ENCODE measurements around the gene IGFBP5. TPM values are rescaled to one million over a fixed set of nuclear protein-coding genes. Genes with fewer than 3 reads are reported as not detected.

The IGFBP5 gene
- total RNA-seq, 2 experiments from 2014 or later = not detected

- H3K9me2 ChIP-seq (ENCODE audit: insufficient read depth, low read length) = no peaks in the 10 kb centered on the region
- intact Hi-C loops (cut with micrococcal nuclease; ENCODE audit: unreplicated experiment) = no loop called here
- H3K36me3 ChIP-seq (ENCODE audit: insufficient read depth, low read length) = no peaks in the 10 kb centered on the region
- no peak for DNase-seq (ENCODE audit: low spot score)
- H3K9me3 ChIP-seq (ENCODE audit: low read length) = no peaks in the 10 kb centered on the region
- no peak overlapping the region for H3K4me2 ChIP-seq (ENCODE audit: low read length)
- ChIA-PET POLR2A (interaction anchor here (0.7 kb wide), 1 partner anchor 472 kb away, joined by 3 read pairs; no protein-coding TSS in a partner anchor), CTCF (ENCODE audit: unreplicated experiment) (no interaction called here)
- no peak overlapping the region for H2AFZ ChIP-seq (ENCODE audit: low read length)
- no peaks in the 10 kb centered on the region for H3K79me2 ChIP-seq (ENCODE audit: insufficient read depth, low read depth, low read length)
- TF ChIP-seq EZH2phosphoT487 (IDR thresholded peaks at IDR 0.05; ENCODE audit: borderline replicate concordance, low read depth, low read length) = no peak
- TF ChIP-seq CTCF (conservative IDR thresholded peaks at IDR 0.05; ENCODE audit: low read length) = no peak
- BruUV-seq (replicated peaks) = no TSS peak
- H3K4me3 ChIP-seq (ENCODE audit: low read depth, low read length, poor library complexity, severe bottlenecking) = no peak overlapping the region
- no peaks in the 10 kb centered on the region for H3K4me1 ChIP-seq (ENCODE audit: insufficient read depth, low read length, poor library complexity, severe bottlenecking)
- H4K20me1 ChIP-seq (ENCODE audit: insufficient read depth, low read length) = no peaks in the 10 kb centered on the region
- no peak overlapping the region for H3K27ac ChIP-seq (ENCODE audit: low read depth, low read length, poor library complexity, severe bottlenecking)
Measured at GRCh38 chr2:216688731-216689340, 6.5 kb downstream of the IGFBP5 start.

DNA sequence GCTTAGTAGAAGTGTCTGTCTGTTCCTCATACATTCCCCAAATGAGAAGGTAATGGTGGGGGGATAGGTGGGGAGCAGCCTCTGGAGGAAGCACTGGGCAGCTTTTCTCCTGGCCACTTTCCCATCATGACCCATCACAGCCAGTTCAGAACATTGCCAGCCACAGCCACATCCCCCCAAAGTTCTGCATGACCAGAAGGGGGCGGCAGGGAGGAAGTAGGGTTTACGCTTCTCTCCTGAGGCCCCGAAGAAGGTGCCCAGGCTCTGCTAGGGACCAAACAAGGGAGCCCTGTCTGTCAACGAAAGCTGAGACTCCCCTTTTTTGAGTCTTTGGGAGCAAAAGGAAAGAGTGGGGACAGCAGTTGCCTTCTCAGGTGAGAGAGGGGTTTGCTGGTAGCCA lies 7.7 kb downstream of the IGFBP5 start:
- no TSS peak for BruUV-seq (replicated peaks)
- POLR2A ChIA-PET = interaction anchor here (0.6 to 0.8 kb wide), 2 partner anchors 11 to 1709 kb away, joined by 3 read pairs; no protein-coding TSS in a partner anchor
- intact Hi-C loops (cut with micrococcal nuclease; ENCODE audit: unreplicated experiment) = no loop called here

More for the DNA sequence above, 7.7 kb downstream of the IGFBP5 start:
- Histone ChIP-seq H3K79me2 (ENCODE audit: insufficient read depth, low read depth, low read length) (no peaks in the 10 kb centered on the region), H3K4me1 (ENCODE audit: insufficient read depth, low read length, poor library complexity, severe bottlenecking) (no peaks in the 10 kb centered on the region), H2AFZ (ENCODE audit: low read length) (no peak overlapping the region), H3K36me3 (ENCODE audit: insufficient read depth, low read length) (no peaks in the 10 kb centered on the region), H3K9me2 (ENCODE audit: insufficient read depth, low read length) (no peaks in the 10 kb centered on the region), H3K4me3 (ENCODE audit: low read depth, low read length, poor library complexity, severe bottlenecking) (no peak overlapping the region), H4K20me1 (ENCODE audit: insufficient read depth, low read length) (no peaks in the 10 kb centered on the region), H3K4me2 (ENCODE audit: low read length) (no peak overlapping the region), H3K9me3 (ENCODE audit: low read length) (no peaks in the 10 kb centered on the region), H3K27ac (ENCODE audit: low read depth, low read length, poor library complexity, severe bottlenecking) (no peak overlapping the region)
- TF ChIP-seq EZH2phosphoT487 (IDR thresholded peaks at IDR 0.05; ENCODE audit: borderline replicate concordance, low read depth, low read length) (no peak), CTCF (conservative IDR thresholded peaks at IDR 0.05; ENCODE audit: low read length) (peak; percentile 66)
- CTCF ChIA-PET (ENCODE audit: unreplicated experiment) = no interaction called here
- peak; percentile 8 for DNase-seq (ENCODE audit: low spot score)
